ENCODE measurements around the gene SGIP1. TPM values are rescaled to one million over a fixed set of nuclear protein-coding genes. Genes with fewer than 3 reads are reported as not detected.

The SGIP1 gene
- total and polyA plus RNA-seq, 7 donors = under 0.01 to 14.1 (median 7.3) TPM; not detected in 1

DNA sequence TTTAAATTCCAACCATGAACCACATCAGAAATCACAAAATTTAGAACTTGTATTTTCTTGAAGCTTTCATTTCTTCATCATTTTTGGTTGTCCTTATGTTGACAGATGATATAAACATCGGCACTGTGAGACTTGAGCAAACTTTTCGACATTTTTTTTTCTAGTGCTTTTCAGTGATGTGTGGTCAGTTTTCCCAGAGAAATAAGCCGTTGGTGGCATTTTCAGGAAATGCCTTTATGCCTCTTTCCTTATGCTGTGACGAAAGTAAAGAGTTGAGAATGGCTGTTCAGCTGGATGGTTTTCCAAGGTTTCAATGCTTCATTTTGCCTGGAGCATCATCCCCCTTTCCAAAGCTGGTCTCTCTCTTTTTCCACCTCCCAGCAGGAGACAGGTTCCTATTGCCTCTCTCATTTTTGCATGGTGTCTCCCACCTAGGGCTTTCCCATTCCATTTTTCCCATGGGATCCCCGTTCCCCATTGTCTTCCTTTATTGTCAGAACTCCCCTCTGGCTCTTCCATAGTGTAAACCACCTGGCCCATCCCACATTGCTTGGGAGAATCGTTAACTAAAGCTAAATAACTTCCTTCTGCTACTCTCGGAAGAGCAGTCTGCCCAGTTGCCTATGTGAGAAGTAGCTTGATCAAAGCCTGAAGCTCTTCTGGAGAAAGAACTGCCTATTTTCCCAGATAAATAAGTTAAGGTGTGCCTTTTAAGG is 156.9 kb downstream of the SGIP1 start:
- Histone ChIP-seq H3K9me3 (no peaks in the 10 kb centered on the region), H3K36me3 (no peaks in the 10 kb centered on the region), H3K4me1 (no peaks in the 10 kb centered on the region), H3K4me3 (no peak overlapping the region), H3K27ac (no peak overlapping the region), H3K27me3 (no peaks in the 10 kb centered on the region)
- intact Hi-C loops (cut with DNase I) = no loop called here
- DNase-seq = no peak
- 56 to 71% methylated on average over 7 of the region's 7 CpGs for WGBS, 2 donors
- TF ChIP-seq, protein P1, sequence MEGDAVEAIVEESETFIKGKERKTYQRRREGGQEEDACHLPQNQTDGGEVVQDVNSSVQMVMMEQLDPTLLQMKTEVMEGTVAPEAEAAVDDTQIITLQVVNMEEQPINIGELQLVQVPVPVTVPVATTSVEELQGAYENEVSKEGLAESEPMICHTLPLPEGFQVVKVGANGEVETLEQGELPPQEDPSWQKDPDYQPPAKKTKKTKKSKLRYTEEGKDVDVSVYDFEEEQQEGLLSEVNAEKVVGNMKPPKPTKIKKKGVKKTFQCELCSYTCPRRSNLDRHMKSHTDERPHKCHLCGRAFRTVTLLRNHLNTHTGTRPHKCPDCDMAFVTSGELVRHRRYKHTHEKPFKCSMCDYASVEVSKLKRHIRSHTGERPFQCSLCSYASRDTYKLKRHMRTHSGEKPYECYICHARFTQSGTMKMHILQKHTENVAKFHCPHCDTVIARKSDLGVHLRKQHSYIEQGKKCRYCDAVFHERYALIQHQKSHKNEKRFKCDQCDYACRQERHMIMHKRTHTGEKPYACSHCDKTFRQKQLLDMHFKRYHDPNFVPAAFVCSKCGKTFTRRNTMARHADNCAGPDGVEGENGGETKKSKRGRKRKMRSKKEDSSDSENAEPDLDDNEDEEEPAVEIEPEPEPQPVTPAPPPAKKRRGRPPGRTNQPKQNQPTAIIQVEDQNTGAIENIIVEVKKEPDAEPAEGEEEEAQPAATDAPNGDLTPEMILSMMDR (IDR thresholded peaks at IDR 0.05) = no peak
- TF ChIP-seq EP300 (IDR thresholded peaks at IDR 0.05) = no peak
- no peak for TF ChIP-seq POLR2AphosphoS5 (IDR thresholded peaks at IDR 0.05)
- no peak for TF ChIP-seq POLR2A (IDR thresholded peaks at IDR 0.05)

DNA sequence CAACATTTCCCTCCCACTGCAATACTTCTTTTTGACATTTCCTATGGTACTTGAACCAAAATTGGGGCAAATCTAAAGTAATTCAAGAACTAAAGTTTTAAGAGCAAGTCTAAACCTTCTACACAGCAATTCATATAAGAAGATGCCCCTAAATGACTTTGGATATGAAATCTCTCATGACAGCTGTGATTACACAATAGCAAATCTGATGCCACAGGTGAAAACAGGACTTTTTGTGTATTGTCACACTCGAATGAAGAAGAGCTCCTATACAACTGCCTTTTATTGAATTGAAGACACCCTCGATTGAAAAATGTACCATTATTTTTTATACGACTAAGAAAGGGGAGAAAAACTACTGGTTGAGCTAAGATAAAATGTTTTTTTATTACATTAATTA is 158.7 kb downstream of the SGIP1 start:
- intact Hi-C loops (cut with DNase I) = no loop called here
- Histone ChIP-seq H3K27me3 (no peaks in the 10 kb centered on the region), H3K27ac (no peak overlapping the region), H3K9me3 (no peaks in the 10 kb centered on the region), H3K4me3 (no peak overlapping the region), H3K36me3 (no peaks in the 10 kb centered on the region), H3K4me1 (no peaks in the 10 kb centered on the region)
- 70 to 71% methylated on average over 3 of the region's 3 CpGs for WGBS, 2 donors
- no peak for DNase-seq
- no peak for TF ChIP-seq POLR2A (IDR thresholded peaks at IDR 0.05)
- TF ChIP-seq, protein P1 (IDR thresholded peaks at IDR 0.05) = no peak
- TF ChIP-seq EP300 (IDR thresholded peaks at IDR 0.05) = no peak

DNA sequence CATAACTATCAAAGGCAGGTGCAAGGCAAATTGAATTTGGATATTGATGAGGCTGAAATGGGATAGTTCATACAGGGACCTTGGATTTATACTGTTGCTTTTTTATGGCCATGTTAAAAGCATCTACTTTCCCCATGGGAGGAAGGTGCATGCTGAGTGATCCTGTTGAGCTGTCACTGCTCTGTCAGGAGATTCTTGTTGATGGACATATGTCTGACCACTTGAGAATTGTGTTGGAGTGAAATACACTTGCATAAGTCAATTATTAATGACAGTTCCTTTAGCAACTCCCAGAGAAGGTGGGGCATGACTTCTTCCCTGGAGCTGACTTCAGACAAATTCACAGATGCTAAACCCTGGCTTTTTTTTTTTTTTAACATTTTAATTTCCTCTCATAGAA is 159.9 kb downstream of the SGIP1 start:
- Histone ChIP-seq H3K9me3 (no peaks in the 10 kb centered on the region), H3K27me3 (no peaks in the 10 kb centered on the region), H3K4me1 (no peaks in the 10 kb centered on the region), H3K27ac (no peak overlapping the region), H3K4me3 (no peak overlapping the region), H3K36me3 (no peaks in the 10 kb centered on the region)
- TF ChIP-seq POLR2AphosphoS5 (IDR thresholded peaks at IDR 0.05) = no peak
- TF ChIP-seq, protein P1 (IDR thresholded peaks at IDR 0.05) = no peak
- TF ChIP-seq EP300 (IDR thresholded peaks at IDR 0.05) = no peak
- no peak for TF ChIP-seq POLR2A (IDR thresholded peaks at IDR 0.05)
- DNase-seq = no peak
- intact Hi-C loops (cut with DNase I) = no loop called here

DNA sequence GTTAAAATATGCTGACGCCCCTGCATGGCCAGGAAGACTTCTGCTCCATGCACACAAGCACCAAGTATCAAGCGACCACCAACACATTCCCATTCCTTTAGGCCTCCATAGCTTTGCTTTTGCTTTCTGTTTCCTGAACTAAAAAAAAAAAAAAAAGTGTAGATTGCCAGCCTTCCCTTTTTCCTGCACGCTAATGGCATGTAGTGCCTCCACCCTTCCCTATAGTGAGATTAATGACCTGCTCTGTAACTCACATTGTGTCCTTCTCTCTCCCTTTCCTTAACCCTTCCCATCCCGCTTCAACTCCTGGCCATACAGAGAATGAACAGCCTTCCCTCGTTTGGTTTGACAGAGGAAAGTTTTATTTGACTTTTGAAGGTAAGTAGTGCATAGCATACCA is 161.2 kb downstream of the SGIP1 start:
- DNase-seq = no peak
- TF ChIP-seq POLR2A (IDR thresholded peaks at IDR 0.05) (no peak), EP300 (IDR thresholded peaks at IDR 0.05) (no peak), POLR2AphosphoS5 (IDR thresholded peaks at IDR 0.05) (no peak)
- TF ChIP-seq, protein P1 (IDR thresholded peaks at IDR 0.05) = no peak
- no peaks in the 10 kb centered on the region for H3K27me3 ChIP-seq
- H3K36me3 ChIP-seq = no peaks in the 10 kb centered on the region
- intact Hi-C loops (cut with DNase I) = no loop called here
- H3K4me1 ChIP-seq = no peaks in the 10 kb centered on the region
- H3K27ac ChIP-seq = no peak overlapping the region
- no peak overlapping the region for H3K4me3 ChIP-seq
- H3K9me3 ChIP-seq = no peaks in the 10 kb centered on the region
- WGBS, 2 donors = 49 to 62% methylated on average over 5 of the region's 5 CpGs

DNA sequence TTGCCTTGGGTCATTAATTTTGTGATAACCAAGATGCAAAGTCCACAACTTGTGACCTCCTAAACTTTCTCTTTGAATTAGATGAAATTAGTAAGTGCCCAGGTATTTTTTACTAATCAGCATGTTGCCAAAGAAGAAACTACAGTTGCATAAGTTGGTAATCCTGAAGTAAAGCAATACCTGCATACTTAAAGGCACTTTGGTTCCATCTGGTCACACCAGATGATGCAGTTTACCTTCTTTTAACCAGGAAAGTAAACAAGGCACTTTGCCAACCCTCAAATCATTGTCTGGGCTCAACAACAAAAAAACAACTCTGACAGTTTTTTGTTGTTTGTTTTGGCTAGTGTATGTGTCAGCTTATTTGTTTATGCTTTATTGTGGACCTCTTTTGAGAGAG is 162.8 kb downstream of the SGIP1 start:
- intact Hi-C loops (cut with DNase I) = no loop called here
- no peak for TF ChIP-seq POLR2AphosphoS5 (IDR thresholded peaks at IDR 0.05)
- no peak for TF ChIP-seq EP300 (IDR thresholded peaks at IDR 0.05)
- TF ChIP-seq, protein P1 (IDR thresholded peaks at IDR 0.05) = no peak
- TF ChIP-seq POLR2A (IDR thresholded peaks at IDR 0.05) = no peak
- no peak overlapping the region for H3K4me3 ChIP-seq
- H3K9me3 ChIP-seq = no peaks in the 10 kb centered on the region
- H3K36me3 ChIP-seq = no peaks in the 10 kb centered on the region
- no peaks in the 10 kb centered on the region for H3K27me3 ChIP-seq
- no peaks in the 10 kb centered on the region for H3K4me1 ChIP-seq
- no peak for DNase-seq
- no peak overlapping the region for H3K27ac ChIP-seq

Data from sigmoid colon (tissue), 7 donors.